ENCODE results near the gene PPP3R2.

DNA sequence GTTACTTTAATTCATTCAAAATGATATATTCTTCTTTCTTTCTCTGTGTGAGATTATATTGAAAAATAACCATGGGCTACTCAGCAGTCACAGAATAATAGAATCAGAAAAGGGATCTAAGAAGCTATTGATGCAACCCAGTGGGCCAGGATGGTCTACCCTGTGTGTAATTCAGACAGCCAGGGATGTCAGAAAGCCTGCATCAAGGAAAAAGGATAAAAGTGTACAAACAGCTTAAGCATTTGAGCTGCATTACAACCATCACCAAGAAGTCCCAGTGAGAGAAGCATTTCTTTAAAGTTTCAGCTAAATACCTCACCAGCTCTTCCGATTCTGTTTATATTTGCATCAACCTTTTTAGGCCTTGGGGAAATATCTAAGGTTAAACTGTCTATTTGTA lies 37.8 kb upstream of the PPP3R2 start:
- TF ChIP-seq CTCF (IDR thresholded peaks at IDR 0.05) (no peak), POLR2A (IDR thresholded peaks at IDR 0.05; ENCODE audit: low read depth) (no peak), EP300 (IDR thresholded peaks at IDR 0.05) (no peak), POLR2AphosphoS5 (IDR thresholded peaks at IDR 0.05) (no peak)

Data from esophagus muscularis mucosa (tissue), 4 donors.